Measurements from ENCODE around the gene LRRN3.

- no peak for TF ChIP-seq ZNF274 (IDR thresholded peaks at IDR 0.05; ENCODE audit: low read length)
- no peak for TF ChIP-seq ZNF274 (tag by site-specific recombination; IDR thresholded peaks at IDR 0.05; ENCODE audit: borderline replicate concordance)
- no peak for TF ChIP-seq ZNF292 (tag by site-specific recombination; IDR thresholded peaks at IDR 0.05; ENCODE audit: borderline replicate concordance, low read depth)
- no peak for TF ChIP-seq ZNF580 (tag by site-specific recombination; IDR thresholded peaks at IDR 0.05)
- no peak for TF ChIP-seq ZFP3 (tag by site-specific recombination; IDR thresholded peaks at IDR 0.05; ENCODE audit: low read depth)
- TF ChIP-seq ZSCAN4 (tag by site-specific recombination; IDR thresholded peaks at IDR 0.05) = no peak
- TF ChIP-seq ZNF354C (tag by site-specific recombination; IDR thresholded peaks at IDR 0.05; ENCODE audit: borderline replicate concordance, low read depth) = no peak
- TF ChIP-seq ZNF175 (tag by site-specific recombination; IDR thresholded peaks at IDR 0.05) = no peak
- no peak for TF ChIP-seq CTCF (tag by site-specific recombination; IDR thresholded peaks at IDR 0.05)
- TF ChIP-seq ZBTB7A (tag by site-specific recombination; IDR thresholded peaks at IDR 0.05; ENCODE audit: low read depth) = no peak
These were observed 14.7 kb upstream of the LRRN3 start for GRCh38 chr7:111076205-111076604.
